HG03469 (cell line): ENCODE data around the gene ATG14.
"Not testable (repeated sequence)": the region's sequence is repeated elsewhere in the genome, so short reads cannot be mapped to it uniquely, and the experiment has no call there.

Experiments used
- ATAC-seq: cut with Tn5 transposase; IDR thresholded peaks from one replicate; pipeline ENCODE4 v1.9.1; 2021; ENCODE audit warnings: mild to moderate bottlenecking, moderate library complexity, moderate number of reproducible peaks; ENCODE audit not compliant: unreplicated experiment

ATG14 gene

GRCh38 chr14:55433880-55434804 is 22.5 kb upstream of the ATG14 start:
- ATAC-seq: no peak

- no peak for ATAC-seq
These were observed 21.0 kb upstream of the ATG14 start for GRCh38 chr14:55432628-55433027.

- no peak for ATAC-seq
These were observed 18.5 kb upstream of the ATG14 start for GRCh38 chr14:55430024-55430690.

DNA sequence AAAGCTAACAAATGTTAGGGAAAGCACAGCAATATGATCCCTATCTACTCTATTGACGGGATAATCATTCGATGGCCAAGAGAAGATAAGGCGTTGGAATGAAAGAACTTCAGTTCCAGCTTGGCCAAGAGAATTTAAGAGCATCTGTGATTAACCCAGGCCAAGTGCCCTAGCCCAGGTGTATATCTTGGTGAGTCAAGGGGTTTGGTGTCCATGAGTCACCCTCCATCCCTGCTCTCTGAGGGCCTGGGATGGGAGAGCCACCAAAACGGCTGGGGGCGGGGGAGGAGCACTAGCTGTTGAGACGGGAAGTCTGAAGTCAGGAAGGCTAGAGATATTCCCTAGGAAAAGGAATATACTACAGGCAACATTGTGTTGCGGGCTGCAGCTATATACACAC is 15.8 kb upstream of the ATG14 start:
- no peak for ATAC-seq

DNA sequence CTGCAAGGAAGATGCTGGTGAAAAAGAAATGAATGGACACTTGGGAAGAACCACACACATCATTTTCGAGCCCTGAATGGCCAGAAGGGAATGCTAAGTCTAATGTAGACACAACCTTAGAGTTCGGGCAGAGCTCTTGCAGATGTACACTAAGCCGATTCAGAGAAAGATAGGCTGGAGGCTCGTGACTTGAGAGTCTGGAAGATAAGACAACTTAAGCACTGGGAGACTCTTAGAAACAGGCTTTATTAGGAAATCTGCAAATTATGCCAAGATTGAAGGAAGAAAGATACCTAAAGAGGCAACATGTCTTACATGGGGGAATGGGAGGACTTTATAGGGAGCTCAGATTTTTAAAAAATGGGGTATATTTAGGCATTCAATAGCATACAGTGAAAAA is 15.3 kb upstream of the ATG14 start:
- no peak for ATAC-seq

DNA sequence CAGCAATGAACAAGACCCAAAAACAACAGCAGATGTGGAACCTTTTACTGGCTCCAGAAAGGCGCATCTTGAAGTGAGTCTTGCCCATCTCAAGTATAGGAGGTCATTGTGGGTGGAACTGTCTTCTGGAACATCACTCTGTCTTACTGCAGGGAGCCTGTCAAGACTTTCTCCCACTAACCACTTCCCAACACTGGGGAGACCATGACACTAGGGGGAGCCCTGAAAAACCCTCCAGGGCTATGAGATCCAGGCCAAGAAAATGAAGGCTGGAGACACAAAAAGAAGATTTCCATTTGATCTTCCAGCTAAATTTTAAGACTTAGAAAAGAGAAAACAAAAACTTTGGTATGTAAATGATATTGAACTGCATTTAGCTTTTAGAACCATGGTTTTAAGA is 13.5 kb upstream of the ATG14 start:
- no peak for ATAC-seq

GRCh38 chr14:55423969-55424368 is 12.3 kb upstream of the ATG14 start:
- ATAC-seq: no peak

DNA sequence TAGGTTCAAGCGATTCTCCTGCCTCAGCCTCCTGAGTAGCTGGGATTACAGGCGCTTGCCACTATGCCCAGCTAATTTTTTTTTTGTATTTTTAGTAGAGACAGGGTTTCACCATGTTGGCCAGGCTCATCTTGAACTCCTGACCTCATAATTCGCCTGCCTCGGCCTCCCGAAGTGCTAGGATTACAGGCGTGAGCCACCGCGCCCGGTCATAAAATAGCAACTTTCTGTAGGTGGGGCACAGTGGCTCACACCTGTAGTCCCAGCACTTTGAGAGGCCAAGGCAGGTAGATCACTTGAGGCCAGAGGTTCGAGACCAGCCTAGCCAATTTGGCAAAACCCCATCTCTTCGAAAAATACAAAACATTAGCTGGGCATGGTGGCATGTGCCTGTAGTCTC is 10.7 kb upstream of the ATG14 start:
- ATAC-seq: not testable (repeated sequence)

- no peak for ATAC-seq
These were observed 8.0 kb upstream of the ATG14 start for GRCh38 chr14:55419663-55420062.

DNA sequence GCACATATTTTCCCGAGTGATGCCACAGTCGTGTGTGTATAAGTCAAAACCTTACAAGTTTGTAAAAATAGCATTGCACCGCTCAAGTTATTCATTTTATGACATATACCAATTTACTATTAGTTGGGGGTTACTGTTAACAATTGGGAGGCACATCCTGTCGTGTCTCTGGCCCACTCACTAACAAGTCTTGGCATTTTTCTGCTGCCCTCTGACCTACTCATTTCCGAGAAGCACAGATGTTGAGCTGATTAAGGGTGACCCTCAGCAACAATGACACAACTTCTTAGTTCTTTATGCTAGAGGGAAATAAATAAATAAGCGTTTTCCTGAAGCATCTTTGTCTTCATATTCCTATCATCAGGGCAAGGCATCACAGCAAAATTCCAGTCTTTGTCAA is 6.8 kb upstream of the ATG14 start:
- ATAC-seq: no peak

GRCh38 chr14:55417955-55418354 is 6.3 kb upstream of the ATG14 start:
- ATAC-seq: no peak

- no peak for ATAC-seq
These were observed 5.2 kb upstream of the ATG14 start for GRCh38 chr14:55416866-55417265.

DNA sequence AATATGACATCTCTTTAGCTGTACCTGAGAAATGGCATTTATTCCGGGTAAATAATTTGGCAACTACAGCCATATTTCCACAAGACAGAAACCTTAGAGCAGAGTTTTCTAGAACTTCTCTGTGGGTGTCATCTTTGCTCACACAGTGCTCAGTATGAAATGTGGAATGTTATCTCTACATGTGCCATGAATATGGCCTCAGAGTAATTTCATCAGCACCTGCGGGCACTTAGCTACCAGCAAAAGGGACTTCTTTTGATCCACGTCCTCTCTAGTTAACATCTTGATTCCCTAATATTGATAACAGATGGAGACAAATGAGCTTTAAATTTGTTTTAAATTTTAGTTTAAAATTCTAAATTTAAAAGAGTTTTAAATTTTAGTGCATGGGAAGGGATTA is 2.9 kb upstream of the ATG14 start:
- no peak for ATAC-seq

DNA sequence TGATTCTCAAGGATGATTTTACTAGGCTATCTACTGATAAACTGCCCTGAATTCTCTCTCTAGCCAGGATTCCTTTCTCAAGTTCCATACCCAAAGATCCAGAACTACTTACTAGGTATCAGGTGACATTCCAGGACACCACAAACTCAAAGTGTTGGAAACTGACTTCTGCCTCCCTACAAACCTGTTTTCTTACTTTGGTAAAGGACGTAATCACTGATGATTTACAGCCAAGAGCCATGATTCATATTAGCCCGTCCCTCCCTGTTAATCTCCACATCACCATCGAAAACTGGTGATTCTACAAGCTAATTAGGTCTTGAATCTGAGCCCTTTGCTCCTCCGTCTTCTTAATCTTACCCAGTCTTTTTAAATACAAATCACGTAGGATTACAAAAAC is 1.0 kb upstream of the ATG14 start:
- ATAC-seq: no peak

DNA sequence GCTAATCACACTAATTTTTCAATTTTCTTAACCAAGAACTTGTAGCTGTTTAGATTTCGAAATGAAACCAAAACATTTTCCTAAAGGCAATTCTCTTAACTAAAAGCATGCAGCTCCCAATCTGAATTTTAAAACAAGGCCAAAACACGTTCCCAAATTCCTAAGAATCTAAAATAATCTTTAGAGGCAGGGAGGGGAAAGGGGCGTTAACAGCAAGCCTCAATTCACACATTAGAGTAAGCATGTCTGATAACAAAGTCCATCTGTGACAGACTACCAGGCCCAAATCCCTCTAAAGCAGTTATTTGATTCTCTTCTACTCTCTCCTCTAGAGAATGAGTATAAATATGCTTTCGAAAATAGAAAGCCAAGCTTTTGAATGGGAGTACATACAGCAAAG is 754 bp downstream of the ATG14 start:
- no peak for ATAC-seq

DNA sequence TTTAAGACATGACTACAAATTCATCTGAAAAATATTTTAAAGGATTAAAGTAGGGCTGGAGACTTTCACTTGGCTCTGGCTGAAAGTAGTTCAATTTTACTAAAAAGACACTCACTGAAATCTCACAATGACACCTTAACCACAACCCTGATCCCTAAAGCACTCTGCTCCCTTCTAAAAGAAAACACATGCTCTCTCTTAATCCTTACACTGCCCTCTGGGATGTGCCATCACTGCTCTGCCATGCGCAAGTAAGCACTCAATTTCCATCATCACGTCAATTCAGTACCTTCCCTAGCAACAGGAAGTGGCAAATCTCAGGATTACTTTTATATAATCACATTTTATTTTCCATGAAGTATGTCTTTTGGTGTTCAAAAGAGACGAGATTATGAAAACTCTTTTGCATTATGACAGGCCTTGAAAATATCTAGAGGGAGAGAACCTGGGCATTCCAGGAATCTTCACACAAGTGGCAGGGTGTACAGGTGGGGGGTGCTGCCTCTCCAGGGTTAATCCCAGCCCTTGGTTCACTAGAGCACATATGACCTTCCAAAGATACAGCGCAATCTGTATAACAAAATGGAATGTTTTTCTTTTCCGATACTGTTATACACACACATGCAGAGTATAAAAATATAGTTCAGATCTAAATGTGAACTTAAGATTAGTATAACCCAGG is 7.3 kb downstream of the ATG14 start:
- no peak for ATAC-seq

GRCh38 chr14:55401751-55402150 is 9.9 kb downstream of the ATG14 start:
- ATAC-seq: no peak

- ATAC-seq: no peak
These were observed 11.8 kb downstream of the ATG14 start for GRCh38 chr14:55399852-55400251.

DNA sequence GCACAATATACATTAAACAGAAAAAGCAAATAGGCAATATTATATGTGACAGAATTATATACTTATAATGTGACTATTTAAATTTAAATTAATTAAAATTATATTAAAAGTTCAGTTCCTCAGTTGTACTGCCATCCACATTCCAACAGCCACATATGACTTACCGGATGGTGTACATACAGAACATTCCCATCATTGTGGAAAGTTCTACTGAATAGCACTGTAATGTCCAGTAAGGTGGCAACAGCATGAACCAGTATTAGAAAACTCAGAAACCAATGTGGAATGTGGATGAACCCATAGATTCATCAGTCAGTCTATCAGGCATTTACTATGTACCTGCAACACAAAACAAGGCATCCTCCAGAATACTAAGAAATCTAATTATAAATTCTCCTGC is 12.4 kb downstream of the ATG14 start:
- no peak for ATAC-seq

DNA sequence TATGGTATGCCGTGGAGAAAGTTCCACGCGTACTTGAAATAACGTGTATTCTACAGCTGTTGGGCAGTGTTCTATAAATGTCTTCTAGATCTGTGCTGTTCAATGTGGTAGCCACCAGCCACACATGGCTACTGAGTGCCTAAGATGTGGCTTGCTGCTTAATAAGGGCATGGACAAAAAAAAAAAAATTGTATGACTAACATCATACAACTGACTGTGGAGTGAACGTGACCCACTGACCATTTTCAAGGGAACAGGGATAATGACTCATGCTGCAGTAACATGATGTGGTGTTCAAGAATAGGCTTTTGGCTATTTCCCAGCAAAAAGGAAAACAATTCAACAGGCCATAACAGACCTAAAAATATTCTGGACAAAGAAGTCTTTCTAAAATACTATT is 13.0 kb downstream of the ATG14 start:
- ATAC-seq: no peak

DNA sequence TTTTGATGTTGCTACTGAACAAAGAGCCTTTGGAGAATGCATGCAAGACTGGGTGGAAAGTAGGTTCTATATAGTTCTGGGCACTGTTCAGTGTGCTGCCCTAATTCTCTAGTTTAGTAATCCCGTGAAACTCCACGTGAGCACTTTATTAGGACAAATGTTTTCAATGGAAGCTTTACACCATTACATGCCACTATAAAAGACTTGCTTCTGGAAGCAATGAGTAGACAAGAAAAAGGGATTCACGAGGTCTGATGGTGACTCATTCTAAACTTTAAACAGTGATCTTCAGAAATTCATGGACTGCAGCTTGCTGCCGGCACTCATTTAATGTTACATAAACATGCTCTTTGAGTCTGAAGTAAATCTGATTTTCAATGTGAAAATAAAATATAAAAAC is 22.3 kb downstream of the ATG14 start:
- no peak for ATAC-seq

- no peak for ATAC-seq
These were observed 23.5 kb downstream of the ATG14 start for GRCh38 chr14:55388160-55388559.
